GM21786 (cell line): Measurements from ENCODE around the gene AGO4.

Source experiments
- ATAC-seq: cut with Tn5 transposase; IDR thresholded peaks from one replicate; pipeline ENCODE4 v1.9.1; 2021; ENCODE audit not compliant: unreplicated experiment

AGO4 gene

GRCh38 chr1:35894183-35894582 is 86.4 kb downstream of the AGO4 start:
- ATAC-seq = peak; percentile 81

GRCh38 chr1:35894656-35895055 is 86.8 kb downstream of the AGO4 start:
- ATAC-seq = no peak

GRCh38 chr1:35899941-35900340 is 92.1 kb downstream of the AGO4 start:
- no peak for ATAC-seq

- no peak for ATAC-seq
These were observed 93.4 kb downstream of the AGO4 start for GRCh38 chr1:35901235-35901634.

GRCh38 chr1:35902671-35903070 is 94.9 kb downstream of the AGO4 start:
- ATAC-seq = no peak
